Peyer's patch (tissue), 4 donors: Measurements from ENCODE around the gene COL28A1. TPM values are rescaled to one million over a fixed set of nuclear protein-coding genes. Genes with fewer than 3 reads are reported as not detected.

Experiments used
- DNase-seq, 3 donors: peaks; one replicate each; pipeline ENCODE4 v3.0.0-alpha.2; 2017 to 2019
- H3K27ac ChIP-seq, 4 donors: fragments of 200-600 bp; sonication (generic); one replicate each; pipeline ENCODE4 v1.5.1; 2016 to 2019
- H3K27me3 ChIP-seq, 2 donors: fragments of 200-600 bp; sonication (generic); one replicate each; pipeline ENCODE4 v1.5.1; 2019
- H3K36me3 ChIP-seq, 3 donors: fragments of 200-600 bp; sonication (generic); one replicate each; pipeline ENCODE4 v1.5.1; 2016 to 2019
- H3K4me1 ChIP-seq, 4 donors: fragments of 200-600 bp; sonication (generic); one replicate each; pipeline ENCODE4 v1.5.1; 2016 to 2019
- H3K4me3 ChIP-seq, 4 donors: fragments of 200-600 bp; sonication (generic); 1 replicate in 3 of 4; 2 replicates in 1 of 4; pipeline ENCODE4 v1.5.1; 2016 to 2019; ENCODE audit warnings: mild to moderate bottlenecking in 1 of 4
- H3K9me3 ChIP-seq, 4 donors: fragments of 200-600 bp; sonication (generic); one replicate each; pipeline ENCODE4 v1.5.1; 2016 to 2019; ENCODE audit warnings: mild to moderate bottlenecking in 1 of 4
- CTCF ChIP-seq, 6 experiments: fragments of 450-650 bp in 4 of 6; fragments of 200-600 bp in 2 of 6; sonication (generic) in 1 of 6; IDR thresholded peaks; one replicate each; pipeline ENCODE4 v1.5.1; 2017 to 2019; ENCODE audit warnings: antibody characterized with exemption in 6 of 6, mild to moderate bottlenecking in 3 of 6, moderate library complexity in 1 of 6
- POLR2A ChIP-seq, 2 donors: fragments of 450-650 bp; IDR thresholded peaks; one replicate each; pipeline ENCODE4 v1.5.1; 2017; ENCODE audit warnings: antibody characterized with exemption in 2 of 2, mild to moderate bottlenecking in 2 of 2, moderate library complexity in 2 of 2
- total RNA-seq, 4 donors: library from RNA; depleted of rRNA; stranded (reverse); fragments of >200 nt; gene quantifications; one replicate each; pipeline ENCODE4 v1.1.0, GENCODE V29; 2016

The COL28A1 gene
- total RNA-seq, 4 donors from 2014 or later, result 1.4 to 5.8 (median 1.9) TPM

GRCh38 chr7:7505915-7506314 is 29.8 kb downstream of the COL28A1 start:
- no peak for TF ChIP-seq CTCF (IDR thresholded peaks at IDR 0.05)
- Histone ChIP-seq H3K27me3 (no peaks in the 10 kb centered on the region), H3K4me3 (no peak overlapping the region), H3K27ac (no peak overlapping the region), H3K4me1 (no peaks in the 10 kb centered on the region), H3K36me3 (no peaks in the 10 kb centered on the region), H3K9me3 (no peaks in the 10 kb centered on the region)
- no peak for DNase-seq

GRCh38 chr7:7504910-7505704 is 30.6 kb downstream of the COL28A1 start:
- Histone ChIP-seq H3K4me3 (no peak overlapping the region), H3K9me3 (no peaks in the 10 kb centered on the region), H3K27me3 (no peaks in the 10 kb centered on the region), H3K36me3 (no peaks in the 10 kb centered on the region), H3K27ac (no peak overlapping the region), H3K4me1 (no peaks in the 10 kb centered on the region)
- TF ChIP-seq CTCF (IDR thresholded peaks at IDR 0.05) (no peak), POLR2A (IDR thresholded peaks at IDR 0.05) (no peak)
- DNase-seq, result no peak

- Histone ChIP-seq H3K27ac (no peak overlapping the region), H3K4me1 (no peaks in the 10 kb centered on the region), H3K4me3 (no peak overlapping the region), H3K36me3 (no peaks in the 10 kb centered on the region), H3K27me3 (no peaks in the 10 kb centered on the region), H3K9me3 (no peaks in the 10 kb centered on the region)
- no peak for DNase-seq
- TF ChIP-seq CTCF (IDR thresholded peaks at IDR 0.05) (no peak), POLR2A (IDR thresholded peaks at IDR 0.05) (no peak)
Measured at GRCh38 chr7:7499892-7500291, 35.8 kb downstream of the COL28A1 start.

- DNase-seq, result no peak
- no peak overlapping the region for H3K4me3 ChIP-seq
- TF ChIP-seq CTCF (IDR thresholded peaks at IDR 0.05), result no peak
- TF ChIP-seq POLR2A (IDR thresholded peaks at IDR 0.05), result no peak
Measured at GRCh38 chr7:7498856-7499255, 36.8 kb downstream of the COL28A1 start.

GRCh38 chr7:7496311-7496710 is 39.4 kb downstream of the COL28A1 start:
- no peak for TF ChIP-seq POLR2A (IDR thresholded peaks at IDR 0.05)
- TF ChIP-seq CTCF (IDR thresholded peaks at IDR 0.05), result no peak
- Histone ChIP-seq H3K36me3 (no peaks in the 10 kb centered on the region), H3K27me3 (no peaks in the 10 kb centered on the region), H3K9me3 (no peaks in the 10 kb centered on the region), H3K4me3 (no peak overlapping the region), H3K4me1 (no peaks in the 10 kb centered on the region), H3K27ac (no peak overlapping the region)
- no peak for DNase-seq

More at GRCh38 chr7:7498856-7499255, 36.8 kb downstream of the COL28A1 start:
- Histone ChIP-seq H3K27me3 (no peaks in the 10 kb centered on the region), H3K36me3 (no peaks in the 10 kb centered on the region), H3K9me3 (no peaks in the 10 kb centered on the region), H3K27ac (no peak overlapping the region), H3K4me1 (no peaks in the 10 kb centered on the region)
